ENCODE results near the gene ABCG1. TPM values are rescaled to one million over a fixed set of nuclear protein-coding genes. Genes with fewer than 3 reads are reported as not detected.

ABCG1 gene
- total RNA-seq, 1 donor from 2014 or later = 1.3 TPM

DNA sequence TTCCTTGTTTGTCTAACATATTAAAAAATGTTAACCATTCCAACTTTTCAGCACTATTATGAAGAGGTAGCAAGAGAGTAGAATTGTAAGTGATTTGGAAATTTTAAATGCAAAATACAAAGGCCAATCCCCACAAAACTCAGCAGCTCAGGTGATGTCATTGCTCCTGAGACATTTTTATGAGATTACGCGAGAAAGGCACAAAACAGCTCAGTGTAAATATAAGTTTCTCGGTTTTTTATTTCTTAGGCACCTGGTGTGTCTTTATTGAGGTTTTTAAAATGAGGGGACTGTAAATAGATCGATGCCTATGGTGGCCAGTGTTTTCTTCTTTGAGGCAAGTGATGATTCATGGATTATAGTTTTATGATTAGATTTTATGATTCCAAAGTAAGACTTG, 6.1 kb downstream of the ABCG1 start:
- peaks cover 13% of the 10 kb centered on the region for H3K27me3 ChIP-seq (ENCODE audit: insufficient read depth, low read length)
- DNase-seq (ENCODE audit: low read depth) = no peak
- H3K27ac ChIP-seq (ENCODE audit: low read depth, low read length) = no peak overlapping the region
- no peak overlapping the region for H3K4me3 ChIP-seq (ENCODE audit: insufficient read depth, low read depth, low read length)
- Mint-ChIP-seq H3K27me3 (ENCODE audit: low read depth, unreplicated experiment) (peaks cover 39% of the 10 kb centered on the region), H3K36me3 (ENCODE audit: low read depth, unreplicated experiment) (no peaks in the 10 kb centered on the region), H3K4me1 (ENCODE audit: low read depth, unreplicated experiment) (peaks cover 18% of the 10 kb centered on the region), H3K27ac (ENCODE audit: unreplicated experiment) (no peak overlapping the region), H3K4me3 (ENCODE audit: unreplicated experiment) (no peak overlapping the region), H3K9me3 (ENCODE audit: unreplicated experiment) (no peaks in the 10 kb centered on the region)
- H3K4me1 ChIP-seq (ENCODE audit: insufficient read depth, low read length) = peaks cover 14% of the 10 kb centered on the region
- FAIRE-seq = no peak
- no peaks in the 10 kb centered on the region for H3K9me3 ChIP-seq (ENCODE audit: insufficient read depth, low read depth, low read length)
- H2AFZ ChIP-seq (ENCODE audit: low read depth, low read length) = no peak overlapping the region
- no peaks in the 10 kb centered on the region for H3K79me2 ChIP-seq (ENCODE audit: insufficient read depth, low read length)
- no peak overlapping the region for H3K4me2 ChIP-seq (ENCODE audit: low read length)
- H3K9ac ChIP-seq (ENCODE audit: low read length) = no peak overlapping the region
- TF ChIP-seq, protein P1, sequence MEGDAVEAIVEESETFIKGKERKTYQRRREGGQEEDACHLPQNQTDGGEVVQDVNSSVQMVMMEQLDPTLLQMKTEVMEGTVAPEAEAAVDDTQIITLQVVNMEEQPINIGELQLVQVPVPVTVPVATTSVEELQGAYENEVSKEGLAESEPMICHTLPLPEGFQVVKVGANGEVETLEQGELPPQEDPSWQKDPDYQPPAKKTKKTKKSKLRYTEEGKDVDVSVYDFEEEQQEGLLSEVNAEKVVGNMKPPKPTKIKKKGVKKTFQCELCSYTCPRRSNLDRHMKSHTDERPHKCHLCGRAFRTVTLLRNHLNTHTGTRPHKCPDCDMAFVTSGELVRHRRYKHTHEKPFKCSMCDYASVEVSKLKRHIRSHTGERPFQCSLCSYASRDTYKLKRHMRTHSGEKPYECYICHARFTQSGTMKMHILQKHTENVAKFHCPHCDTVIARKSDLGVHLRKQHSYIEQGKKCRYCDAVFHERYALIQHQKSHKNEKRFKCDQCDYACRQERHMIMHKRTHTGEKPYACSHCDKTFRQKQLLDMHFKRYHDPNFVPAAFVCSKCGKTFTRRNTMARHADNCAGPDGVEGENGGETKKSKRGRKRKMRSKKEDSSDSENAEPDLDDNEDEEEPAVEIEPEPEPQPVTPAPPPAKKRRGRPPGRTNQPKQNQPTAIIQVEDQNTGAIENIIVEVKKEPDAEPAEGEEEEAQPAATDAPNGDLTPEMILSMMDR (IDR thresholded peaks at IDR 0.05; ENCODE audit: insufficient read depth, low read depth, low read length) = no peak
- no peak for TF ChIP-seq EZH2 (IDR thresholded peaks at IDR 0.05; ENCODE audit: insufficient read depth, low read length)
- H4K20me1 ChIP-seq (ENCODE audit: insufficient read depth, low read length) = no peaks in the 10 kb centered on the region
- H3K36me3 ChIP-seq (ENCODE audit: insufficient read depth, low read length) = no peaks in the 10 kb centered on the region

DNA sequence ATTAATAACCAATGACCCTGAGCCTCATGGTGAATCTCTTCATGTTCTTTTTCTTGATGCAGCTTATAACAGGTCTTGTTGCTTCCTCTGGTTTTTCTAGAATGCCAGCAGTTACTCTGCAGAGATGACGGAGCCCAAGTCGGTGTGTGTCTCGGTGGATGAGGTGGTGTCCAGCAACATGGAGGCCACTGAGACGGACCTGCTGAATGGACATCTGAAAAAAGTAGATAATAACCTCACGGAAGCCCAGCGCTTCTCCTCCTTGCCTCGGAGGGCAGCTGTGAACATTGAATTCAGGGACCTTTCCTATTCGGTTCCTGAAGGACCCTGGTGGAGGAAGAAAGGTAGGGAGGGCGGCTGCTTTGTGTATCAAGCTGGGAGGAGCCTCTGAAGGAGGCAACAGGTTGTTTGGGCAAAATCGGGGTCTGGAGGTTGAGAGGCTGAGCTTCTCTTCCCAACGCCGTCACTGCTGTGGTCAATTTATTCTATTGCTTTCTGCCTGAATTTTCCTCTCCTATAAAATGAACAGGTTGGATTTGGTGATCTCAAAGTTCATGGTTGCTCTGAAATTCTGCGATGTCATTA, 6.7 kb downstream of the ABCG1 start:
- FAIRE-seq (no peak), DNase-seq (ENCODE audit: low read depth) (no peak)
- TF ChIP-seq, protein P1 (IDR thresholded peaks at IDR 0.05; ENCODE audit: insufficient read depth, low read depth, low read length) = no peak
- TF ChIP-seq EZH2 (IDR thresholded peaks at IDR 0.05; ENCODE audit: insufficient read depth, low read length) = no peak
- Histone ChIP-seq H3K79me2 (ENCODE audit: insufficient read depth, low read length) (no peaks in the 10 kb centered on the region), H2AFZ (ENCODE audit: low read depth, low read length) (no peak overlapping the region), H3K4me1 (ENCODE audit: insufficient read depth, low read length) (peaks cover 8% of the 10 kb centered on the region), H3K36me3 (ENCODE audit: insufficient read depth, low read length) (no peaks in the 10 kb centered on the region), H3K9ac (ENCODE audit: low read length) (no peak overlapping the region), H3K9me3 (ENCODE audit: insufficient read depth, low read depth, low read length) (no peaks in the 10 kb centered on the region), H3K4me3 (ENCODE audit: insufficient read depth, low read depth, low read length) (no peak overlapping the region), H3K27me3 (ENCODE audit: insufficient read depth, low read length) (peaks cover 12% of the 10 kb centered on the region), H3K27ac (ENCODE audit: low read depth, low read length) (no peak overlapping the region), H3K4me2 (ENCODE audit: low read length) (no peak overlapping the region), H4K20me1 (ENCODE audit: insufficient read depth, low read length) (no peaks in the 10 kb centered on the region)
- Mint-ChIP-seq H3K36me3 (ENCODE audit: low read depth, unreplicated experiment) (no peaks in the 10 kb centered on the region), H3K27me3 (ENCODE audit: low read depth, unreplicated experiment) (peaks cover 41% of the 10 kb centered on the region), H3K9me3 (ENCODE audit: unreplicated experiment) (no peaks in the 10 kb centered on the region), H3K27ac (ENCODE audit: unreplicated experiment) (no peak overlapping the region), H3K4me1 (ENCODE audit: low read depth, unreplicated experiment) (peaks cover 15% of the 10 kb centered on the region), H3K4me3 (ENCODE audit: unreplicated experiment) (peak overlapping the region; percentile 8)

DNA sequence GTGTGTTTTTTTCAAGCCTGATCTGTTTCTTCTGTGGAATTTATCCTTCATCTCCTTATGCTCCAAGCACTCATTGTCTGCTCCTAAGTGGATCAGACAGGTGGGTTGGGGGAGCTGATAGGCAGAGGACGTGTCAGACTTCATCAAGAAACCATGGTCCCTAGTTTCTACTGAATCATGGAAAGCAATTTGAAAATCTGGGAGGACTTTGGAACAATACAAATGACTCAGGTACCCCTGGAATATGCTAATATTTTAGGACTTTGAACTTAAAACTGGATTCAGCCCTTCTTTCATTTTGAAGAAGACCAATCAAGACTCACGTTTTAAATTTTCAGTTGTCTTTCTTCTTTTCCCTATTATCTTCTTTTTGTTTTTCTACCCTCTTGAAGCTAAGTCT, 7.7 kb downstream of the ABCG1 start:
- Histone ChIP-seq H3K9ac (ENCODE audit: low read length) (no peak overlapping the region), H4K20me1 (ENCODE audit: insufficient read depth, low read length) (no peaks in the 10 kb centered on the region), H3K79me2 (ENCODE audit: insufficient read depth, low read length) (no peaks in the 10 kb centered on the region), H3K27ac (ENCODE audit: low read depth, low read length) (no peak overlapping the region), H3K4me3 (ENCODE audit: insufficient read depth, low read depth, low read length) (no peak overlapping the region), H2AFZ (ENCODE audit: low read depth, low read length) (no peak overlapping the region), H3K4me2 (ENCODE audit: low read length) (no peak overlapping the region), H3K27me3 (ENCODE audit: insufficient read depth, low read length) (peaks cover 12% of the 10 kb centered on the region), H3K4me1 (ENCODE audit: insufficient read depth, low read length) (peaks cover 4% of the 10 kb centered on the region), H3K9me3 (ENCODE audit: insufficient read depth, low read depth, low read length) (no peaks in the 10 kb centered on the region), H3K36me3 (ENCODE audit: insufficient read depth, low read length) (no peaks in the 10 kb centered on the region)
- H3K4me3 Mint-ChIP-seq (ENCODE audit: unreplicated experiment) = no peak overlapping the region
- H3K27me3 Mint-ChIP-seq (ENCODE audit: low read depth, unreplicated experiment) = peaks cover 41% of the 10 kb centered on the region
- no peaks in the 10 kb centered on the region for H3K36me3 Mint-ChIP-seq (ENCODE audit: low read depth, unreplicated experiment)
- H3K4me1 Mint-ChIP-seq (ENCODE audit: low read depth, unreplicated experiment) = peaks cover 15% of the 10 kb centered on the region
- DNase-seq (ENCODE audit: low read depth) (no peak), FAIRE-seq (no peak)
- TF ChIP-seq, protein P1 (IDR thresholded peaks at IDR 0.05; ENCODE audit: insufficient read depth, low read depth, low read length) = no peak
- TF ChIP-seq EZH2 (IDR thresholded peaks at IDR 0.05; ENCODE audit: insufficient read depth, low read length) = no peak
- H3K9me3 Mint-ChIP-seq (ENCODE audit: unreplicated experiment) = no peaks in the 10 kb centered on the region
- H3K27ac Mint-ChIP-seq (ENCODE audit: unreplicated experiment) = no peak overlapping the region

Measured in astrocyte (in vitro differentiated cells and primary cell).